Activated naive CD4-positive, alpha-beta T cell (primary cell): ENCODE data around the gene AGL.
"Not testable (repeated sequence)": the region's sequence is repeated elsewhere in the genome, so short reads cannot be mapped to it uniquely, and the experiment has no call there.

Experiments
- DNase-seq, 4 experiments: peaks; one replicate each; lab custom pipeline; 2025; lab: John Stamatoyannopoulos, UW

The AGL gene

DNA sequence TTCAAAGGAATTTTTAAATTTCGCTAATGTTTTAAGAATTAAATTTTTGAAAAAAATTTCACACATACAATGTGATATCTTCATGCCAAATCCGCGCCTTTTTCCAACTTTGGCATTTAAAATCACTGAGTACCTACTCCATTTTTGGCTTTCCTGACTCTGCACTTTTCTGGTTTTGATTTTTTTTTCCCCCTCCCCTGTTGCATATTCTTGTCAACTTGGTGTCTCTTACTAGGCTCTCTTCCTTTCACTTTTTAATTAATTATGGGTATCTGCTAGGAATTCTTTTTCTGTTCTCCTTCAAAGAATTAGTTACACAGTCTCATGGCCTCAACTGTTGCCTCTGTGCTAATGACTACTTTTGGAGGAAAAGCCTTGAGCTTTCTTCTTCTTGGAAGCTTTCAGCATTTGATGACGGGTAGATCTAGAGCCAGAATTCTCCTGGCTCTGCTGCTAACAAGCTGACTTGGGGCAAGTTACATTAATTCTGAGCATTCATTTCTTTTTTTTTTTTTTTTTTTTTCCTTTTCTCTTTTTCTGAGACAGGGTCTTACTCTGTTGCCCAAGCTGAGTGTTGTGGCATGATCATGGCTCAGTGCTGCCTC lies 1.8 kb downstream of the AGL start:
- no peak for DNase-seq

DNA sequence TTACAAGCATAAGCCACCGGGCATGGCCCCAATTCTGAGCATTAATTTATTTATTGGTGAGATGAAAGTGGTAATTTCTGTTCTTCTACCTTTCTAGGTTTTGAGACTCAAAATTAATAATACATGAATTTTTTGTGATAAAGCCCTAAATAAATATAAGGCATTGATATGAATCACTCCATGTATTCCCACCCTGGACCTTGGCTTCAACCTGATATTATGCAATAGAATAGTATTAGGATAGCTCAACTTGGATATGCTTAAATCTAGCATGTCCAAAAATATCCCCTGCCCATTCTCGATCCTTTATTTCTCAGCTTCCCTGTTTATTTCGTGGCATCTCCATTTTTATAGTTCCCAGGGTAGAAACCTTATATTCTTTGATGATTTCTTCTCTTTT lies 2.5 kb downstream of the AGL start:
- no peak for DNase-seq

DNA sequence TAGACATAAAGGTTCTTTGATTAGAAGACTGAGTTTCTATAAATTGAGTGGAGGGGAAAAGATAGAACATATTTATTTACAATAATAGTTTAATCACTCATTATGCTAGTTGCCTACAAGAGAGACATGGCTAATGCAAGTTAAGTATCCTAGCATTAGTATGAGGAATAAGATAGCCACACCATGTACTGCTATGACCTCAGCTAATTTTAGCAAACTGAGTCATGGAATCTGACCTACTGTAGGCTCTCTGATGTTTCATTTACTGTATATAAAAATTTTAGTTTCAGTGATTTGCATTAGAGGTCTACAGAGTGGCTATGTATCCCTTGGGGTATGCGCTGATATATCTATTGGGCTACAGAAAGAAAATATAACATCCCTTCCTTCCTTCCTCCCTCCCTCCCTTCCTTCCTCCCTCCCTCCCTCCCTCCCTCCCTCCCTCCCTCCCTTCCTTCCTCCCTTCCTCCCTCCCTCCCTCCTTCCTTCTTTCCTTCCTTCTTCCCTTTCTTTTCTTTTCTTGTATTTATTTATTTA lies 5.8 kb downstream of the AGL start:
- no peak for DNase-seq

GRCh38 chr1:99857041-99857440 lies 6.9 kb downstream of the AGL start:
- not testable (repeated sequence) for DNase-seq

DNA sequence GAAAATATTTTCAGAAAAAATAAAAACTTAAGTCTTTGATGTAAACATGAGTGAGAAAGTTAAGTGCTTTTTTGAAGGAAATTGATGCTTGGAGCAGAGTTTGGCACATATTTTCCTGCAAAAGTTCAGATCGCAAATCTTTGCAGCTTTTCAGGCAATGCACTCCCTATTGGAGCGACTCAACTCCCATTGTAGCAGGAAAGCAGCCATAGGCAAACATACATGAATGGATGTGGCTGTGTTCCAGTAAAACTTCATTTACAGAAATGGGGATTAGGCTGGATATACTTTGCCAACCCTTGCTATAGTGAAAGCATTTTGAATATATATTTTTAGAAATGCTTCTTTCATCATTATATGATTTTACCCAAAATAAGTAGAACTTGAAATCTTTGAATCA lies 8.1 kb downstream of the AGL start:
- DNase-seq = no peak

- no peak for DNase-seq
These were observed 8.7 kb downstream of the AGL start for GRCh38 chr1:99858881-99859280.

DNA sequence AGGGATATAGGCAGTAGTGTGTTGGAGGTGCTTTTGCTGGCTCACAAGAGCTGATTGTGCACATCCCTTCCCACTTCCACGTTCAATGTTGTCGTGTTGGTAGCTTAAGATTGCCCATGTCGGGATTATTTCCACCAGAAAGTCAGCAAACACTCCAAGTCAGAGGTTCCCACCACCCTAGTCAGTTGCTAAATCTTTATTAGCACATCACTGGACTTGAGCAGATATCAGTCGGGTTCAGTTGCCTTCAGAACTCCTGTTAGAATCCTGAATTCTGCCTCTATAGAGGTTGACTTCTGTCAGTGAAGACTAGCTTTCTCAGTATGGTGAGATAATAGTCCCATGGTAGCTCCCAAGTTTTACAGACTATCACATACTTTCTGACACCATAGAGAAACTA lies 10.5 kb downstream of the AGL start:
- DNase-seq = no peak

GRCh38 chr1:99867682-99868081 lies 17.5 kb downstream of the AGL start:
- no peak for DNase-seq

GRCh38 chr1:99869304-99869703 lies 19.1 kb downstream of the AGL start:
- no peak for DNase-seq

DNA sequence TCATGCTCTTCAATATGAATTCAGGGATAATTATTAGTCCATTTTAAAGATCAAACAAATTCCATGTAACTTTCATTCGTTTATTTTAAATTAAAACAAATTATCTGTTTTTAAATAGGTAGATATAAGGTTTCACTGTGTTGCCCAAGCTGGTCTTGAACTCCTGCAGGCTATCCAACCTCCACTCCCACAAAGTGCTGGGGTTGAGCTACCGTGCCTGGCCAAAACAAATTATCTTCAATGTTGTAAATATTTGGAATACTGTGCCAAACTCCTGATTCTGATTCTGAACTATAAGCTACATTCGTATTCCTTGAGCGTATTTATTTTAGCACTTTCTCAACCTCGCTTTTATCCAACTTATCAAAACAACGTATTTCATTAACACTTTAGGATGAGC lies 19.6 kb downstream of the AGL start:
- DNase-seq = no peak

- DNase-seq = no peak
These were observed 21.9 kb downstream of the AGL start for GRCh38 chr1:99872063-99872462.

DNA sequence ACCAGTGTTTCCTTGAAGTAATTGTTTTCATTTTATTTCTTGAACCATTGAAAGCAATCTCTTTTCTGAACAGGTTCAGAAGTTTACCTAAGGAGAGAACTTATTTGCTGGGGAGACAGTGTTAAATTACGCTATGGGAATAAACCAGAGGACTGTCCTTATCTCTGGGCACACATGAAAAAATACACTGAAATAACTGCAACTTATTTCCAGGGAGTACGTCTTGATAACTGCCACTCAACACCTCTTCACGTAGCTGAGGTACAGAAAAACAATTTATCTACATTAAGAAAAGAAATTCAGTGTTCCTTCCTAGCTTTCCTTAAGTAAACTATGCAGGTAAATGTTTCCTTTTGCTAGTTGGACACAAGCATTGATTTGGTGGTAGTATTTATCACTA lies 27.4 kb downstream of the AGL start:
- DNase-seq = no peak

- no peak for DNase-seq
These were observed 36.0 kb downstream of the AGL start for GRCh38 chr1:99886179-99886578.

DNA sequence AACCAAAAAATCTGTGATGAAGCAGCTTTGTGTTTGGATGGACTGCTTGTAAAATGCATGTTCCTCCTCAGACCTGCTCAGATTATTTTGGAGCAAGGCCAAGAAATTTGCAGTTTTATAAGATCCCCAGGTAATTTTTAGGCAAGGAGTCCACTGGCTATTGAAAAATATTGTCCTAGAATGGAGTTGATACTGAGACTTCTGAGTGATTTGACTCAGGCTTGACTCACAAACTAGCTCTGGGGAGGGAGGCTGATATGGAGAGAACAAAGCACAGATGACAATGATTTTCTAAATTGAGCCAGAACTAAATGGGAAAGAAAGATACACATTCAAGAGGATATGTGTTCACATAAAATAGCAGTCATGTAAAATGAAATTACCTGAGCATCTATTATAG lies 36.7 kb downstream of the AGL start:
- DNase-seq = no peak

GRCh38 chr1:99887890-99888289 lies 37.7 kb downstream of the AGL start:
- no peak for DNase-seq

DNA sequence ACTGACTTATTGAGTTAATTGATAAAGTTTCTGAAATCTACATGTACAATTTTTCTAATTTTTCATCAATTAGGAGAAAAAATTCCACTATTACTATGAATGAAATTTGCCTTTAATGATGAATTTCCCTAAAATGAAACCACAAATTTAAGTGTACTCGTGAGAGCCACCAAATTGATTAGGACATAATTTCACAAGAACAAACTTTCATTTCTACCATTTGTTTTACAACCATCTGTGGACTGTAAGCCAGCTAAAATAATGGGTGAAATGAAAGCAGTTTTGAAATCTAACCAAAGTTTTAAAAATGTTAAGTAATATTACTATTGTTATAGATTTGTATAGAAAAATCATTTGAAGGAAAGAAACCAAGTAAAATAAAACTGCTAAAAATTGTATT lies 41.8 kb downstream of the AGL start:
- no peak for DNase-seq

GRCh38 chr1:99903278-99903677 lies 53.1 kb downstream of the AGL start:
- not testable (repeated sequence) for DNase-seq

- no peak for DNase-seq
These were observed 56.4 kb downstream of the AGL start for GRCh38 chr1:99906535-99906934.

DNA sequence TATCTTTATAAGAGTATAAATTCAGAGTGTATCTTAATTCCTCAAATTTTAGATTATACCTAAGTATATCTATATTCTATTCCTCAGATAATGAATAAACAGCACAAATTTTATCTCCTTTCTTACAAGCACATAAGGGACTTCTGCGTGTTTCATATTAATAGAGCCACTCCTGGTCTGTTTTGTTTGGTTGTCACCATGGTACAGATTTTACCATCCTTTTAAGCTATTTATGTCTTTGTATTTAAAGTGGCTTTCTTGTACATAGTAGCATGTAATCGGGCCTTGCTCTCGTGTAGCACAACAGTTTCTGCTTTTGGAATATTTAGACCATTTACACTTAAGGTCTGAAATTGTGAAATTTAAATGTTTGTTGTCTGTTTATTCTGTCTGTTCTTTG lies 67.1 kb downstream of the AGL start:
- no peak for DNase-seq

GRCh38 chr1:99919220-99919619 lies 69.1 kb downstream of the AGL start:
- DNase-seq = no peak

DNA sequence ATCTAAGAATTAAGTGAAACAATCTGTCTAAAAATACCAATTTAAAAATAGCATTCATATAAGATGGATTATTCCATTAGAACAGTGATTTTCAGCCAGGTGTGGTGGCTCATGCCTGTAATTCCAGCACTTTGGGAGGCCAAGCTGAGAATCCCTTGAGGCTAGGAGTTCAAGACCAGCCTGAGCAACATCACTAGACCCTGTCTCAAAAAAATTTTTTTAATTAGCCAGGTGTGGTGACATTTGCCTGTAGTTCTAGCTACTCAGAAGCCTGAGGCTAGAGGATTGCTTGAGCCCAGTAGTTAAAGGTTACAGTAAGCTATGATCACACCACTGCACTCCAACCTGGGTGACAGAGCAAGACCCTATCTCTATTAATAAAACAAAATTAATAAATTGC lies 84.6 kb downstream of the AGL start:
- DNase-seq = no peak

DNA sequence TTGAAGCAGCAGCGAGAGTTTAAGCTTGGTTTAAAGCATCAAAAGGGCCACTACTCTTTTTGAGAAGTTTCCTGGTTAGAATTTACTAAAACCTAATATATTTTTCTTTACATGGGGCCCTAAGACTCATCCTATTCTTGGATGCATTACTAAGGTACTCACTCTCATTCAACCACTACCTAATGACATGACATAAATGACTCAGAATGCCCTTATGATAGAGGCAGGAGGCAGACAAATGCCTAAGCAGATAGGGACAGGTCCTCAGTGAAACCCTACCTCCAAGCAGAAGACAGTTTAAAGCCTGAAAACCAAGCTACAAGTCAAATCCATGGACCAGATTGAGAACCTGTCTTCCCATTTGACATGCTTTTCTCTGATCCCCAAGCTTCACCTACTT lies 85.4 kb downstream of the AGL start:
- no peak for DNase-seq

GRCh38 chr1:99936071-99936470 lies 85.9 kb downstream of the AGL start:
- no peak for DNase-seq

- DNase-seq = no peak
These were observed 92.6 kb downstream of the AGL start for GRCh38 chr1:99942723-99943122.
